Cardiac fibroblast (primary cell): Measurements from ENCODE around the gene TARBP1.
A peak's percentile ranks its signal among the peaks of the same experiment; 100 is the strongest.

Experiments
- DNase-seq, 2 donors: peaks; one replicate each; pipeline versions ENCODE4 v3.0.0 to v3.0.0-alpha.2; 2010; ENCODE audit warnings: low read depth in 2 of 2
- H3K4me3 ChIP-seq, 2 donors: replicated peaks in 1 of 2; 1 replicate in 1 of 2; 2 replicates in 1 of 2; pipeline ENCODE4 v1.5.1; 2011; ENCODE audit warnings: low read depth in 2 of 2, low read length in 2 of 2, mild to moderate bottlenecking in 2 of 2, moderate library complexity in 1 of 2
- TF ChIP-seq, protein P1 (sequence below): IDR thresholded peaks from one replicate; pipeline ENCODE4 v1.5.1; 2011; ENCODE audit warnings: low read depth, mild to moderate bottlenecking, low read length, inconsistent platforms

The TARBP1 gene

DNA sequence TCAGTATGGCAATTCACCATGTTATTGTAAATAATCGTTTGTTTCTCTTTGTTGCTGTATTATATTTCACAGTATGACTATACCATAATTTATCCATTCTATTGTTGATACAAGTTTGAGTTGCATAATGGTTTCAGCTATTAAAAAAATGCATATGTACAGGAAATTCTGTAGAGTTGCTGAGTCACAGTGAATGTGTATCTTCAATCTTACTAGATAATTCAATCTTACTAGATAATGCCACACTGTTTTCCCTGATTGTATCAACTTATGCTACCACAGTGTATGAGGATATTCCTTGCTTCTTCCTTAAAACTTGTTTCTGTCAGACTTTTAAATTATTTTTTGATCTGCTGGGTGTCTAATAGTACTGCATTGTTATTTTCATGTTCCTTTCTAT is 109.2 kb downstream of the TARBP1 start:
- peak; percentile 26 to 72 for DNase-seq
- TF ChIP-seq, protein P1, sequence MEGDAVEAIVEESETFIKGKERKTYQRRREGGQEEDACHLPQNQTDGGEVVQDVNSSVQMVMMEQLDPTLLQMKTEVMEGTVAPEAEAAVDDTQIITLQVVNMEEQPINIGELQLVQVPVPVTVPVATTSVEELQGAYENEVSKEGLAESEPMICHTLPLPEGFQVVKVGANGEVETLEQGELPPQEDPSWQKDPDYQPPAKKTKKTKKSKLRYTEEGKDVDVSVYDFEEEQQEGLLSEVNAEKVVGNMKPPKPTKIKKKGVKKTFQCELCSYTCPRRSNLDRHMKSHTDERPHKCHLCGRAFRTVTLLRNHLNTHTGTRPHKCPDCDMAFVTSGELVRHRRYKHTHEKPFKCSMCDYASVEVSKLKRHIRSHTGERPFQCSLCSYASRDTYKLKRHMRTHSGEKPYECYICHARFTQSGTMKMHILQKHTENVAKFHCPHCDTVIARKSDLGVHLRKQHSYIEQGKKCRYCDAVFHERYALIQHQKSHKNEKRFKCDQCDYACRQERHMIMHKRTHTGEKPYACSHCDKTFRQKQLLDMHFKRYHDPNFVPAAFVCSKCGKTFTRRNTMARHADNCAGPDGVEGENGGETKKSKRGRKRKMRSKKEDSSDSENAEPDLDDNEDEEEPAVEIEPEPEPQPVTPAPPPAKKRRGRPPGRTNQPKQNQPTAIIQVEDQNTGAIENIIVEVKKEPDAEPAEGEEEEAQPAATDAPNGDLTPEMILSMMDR: no peak
- no peak overlapping the region for H3K4me3 ChIP-seq

- TF ChIP-seq, protein P1: no peak
- no peak for DNase-seq
- no peak overlapping the region for H3K4me3 ChIP-seq
Measured at GRCh38 chr1:234369033-234369430, 109.9 kb downstream of the TARBP1 start.

GRCh38 chr1:234368320-234369032 is 110.5 kb downstream of the TARBP1 start:
- H3K4me3 ChIP-seq: no peak overlapping the region
- DNase-seq: no peak
- TF ChIP-seq, protein P1: no peak

DNA sequence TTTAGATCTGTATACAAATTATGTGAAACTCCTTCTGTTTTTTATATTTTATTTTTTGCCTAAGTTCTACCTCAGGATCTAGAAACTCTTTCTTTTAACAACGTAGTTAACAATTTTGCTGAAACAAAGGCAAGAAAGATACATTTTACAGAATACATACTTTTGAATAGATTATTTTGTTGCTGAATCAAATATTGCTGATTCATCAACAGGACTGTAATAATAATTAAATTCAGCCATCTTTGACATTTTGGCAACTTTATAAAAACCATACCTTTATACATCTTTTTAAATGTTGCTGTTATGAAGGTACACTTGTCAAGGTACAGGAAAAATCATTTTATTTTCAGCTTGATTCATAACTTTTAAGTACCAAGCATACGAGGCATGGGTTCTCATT is 116.4 kb downstream of the TARBP1 start:
- H3K4me3 ChIP-seq: no peak overlapping the region
- TF ChIP-seq, protein P1: no peak
- DNase-seq: no peak

DNA sequence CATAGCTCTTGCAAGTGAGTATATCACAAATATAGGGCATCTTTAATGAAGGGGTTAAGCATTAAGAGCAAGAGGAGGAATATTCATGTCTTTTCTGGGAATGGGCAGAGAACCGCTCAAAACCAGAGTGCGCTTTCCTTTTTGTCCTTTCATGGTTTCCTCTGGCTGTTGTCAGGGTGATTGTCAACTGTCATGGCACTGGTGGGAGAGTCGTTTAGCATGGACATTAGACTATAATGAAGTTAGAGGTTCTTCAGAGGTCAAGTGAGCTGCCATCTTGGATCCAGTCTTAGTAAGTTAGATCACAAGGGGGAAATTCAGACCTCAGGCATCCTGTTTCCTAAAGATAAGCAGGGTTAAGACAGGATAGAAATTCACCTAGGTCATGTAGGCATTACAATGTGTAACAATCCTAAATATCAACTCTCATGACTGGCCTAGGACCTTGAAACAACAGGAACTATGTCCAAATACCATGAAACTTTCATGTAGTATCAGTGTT is 117.8 kb downstream of the TARBP1 start:
- H3K4me3 ChIP-seq: no peak overlapping the region
- TF ChIP-seq, protein P1: no peak
- DNase-seq: no peak

- TF ChIP-seq, protein P1: no peak
- no peak overlapping the region for H3K4me3 ChIP-seq
- DNase-seq: no peak
Measured at GRCh38 chr1:234357831-234358230, 121.1 kb downstream of the TARBP1 start.

- H3K4me3 ChIP-seq: peak overlapping the region; percentile 8 to 18
- DNase-seq: peak in 1 of 2 donors; percentile 8
Measured at GRCh38 chr1:234356615-234357269, 122.2 kb downstream of the TARBP1 start.
